ENCODE results near the gene FRMD8.

Gene FRMD8

GRCh38 chr11:65459552-65459951 lies 73.1 kb downstream of the FRMD8 start:
- DNase-seq: no peak

Measured in NCI-H446 (cell line).